ENCODE measurements around the gene GOLGA8T.
"Not testable (repeated sequence)": the region's sequence is repeated elsewhere in the genome, so short reads cannot be mapped to it uniquely, and the experiment has no call there.

Gene GOLGA8T, protein sequence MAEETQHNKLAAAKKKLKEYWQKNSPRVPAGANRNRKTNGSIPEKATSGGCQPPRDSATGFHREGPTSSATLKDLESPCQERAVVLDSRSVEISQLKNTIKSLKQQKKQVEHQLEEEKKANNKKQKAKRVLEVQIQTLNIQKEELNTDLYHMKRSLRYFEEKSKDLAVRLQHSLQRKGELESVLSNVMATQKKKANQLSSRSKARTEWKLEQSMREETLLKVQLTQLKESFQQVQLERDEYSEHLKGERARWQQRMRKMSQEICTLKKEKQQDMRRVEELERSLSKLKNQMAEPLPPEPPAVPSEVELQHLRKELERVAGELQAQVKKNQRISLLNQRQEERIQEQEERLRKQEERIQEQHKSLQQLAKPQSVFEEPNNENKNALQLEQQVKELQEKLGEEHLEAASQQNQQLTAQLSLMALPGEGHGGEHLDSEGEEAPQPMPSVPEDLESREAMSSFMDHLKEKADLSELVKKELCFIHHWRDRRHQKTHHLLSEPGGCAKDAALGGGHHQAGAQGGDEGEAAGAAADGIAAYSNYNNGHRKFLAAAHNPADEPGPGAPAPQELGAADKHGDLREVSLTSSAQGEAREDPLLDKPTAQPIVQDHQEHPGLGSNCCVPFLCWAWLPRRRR

DNA sequence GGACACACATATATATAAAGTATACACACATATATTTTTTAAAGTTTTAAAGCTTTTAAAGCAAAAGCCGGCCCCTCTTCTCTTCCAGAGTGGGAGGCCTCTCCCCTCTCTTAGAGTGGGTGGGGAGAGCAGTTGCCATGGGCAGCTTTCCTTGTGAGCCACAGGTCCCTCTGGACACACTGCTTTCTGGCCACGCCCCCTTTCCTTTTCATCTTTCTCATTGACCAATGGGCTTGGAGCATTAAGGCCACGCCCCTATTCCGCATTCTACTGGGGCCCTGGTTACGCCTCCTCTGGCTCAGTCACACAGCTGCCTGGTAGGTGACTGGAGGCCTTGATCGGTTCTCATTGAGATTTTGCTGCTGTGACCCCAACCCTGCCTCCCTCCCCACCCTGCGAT, at the start of gene GOLGA8T:
Gene GOLGA8T, plus strand, starts transcription at position 301 of the 400 bp plus-strand sequence. Its CDS starts 98 bp downstream, at position 399.
- in situ Hi-C loops (cut with HindIII; ENCODE audit: low pct_ligation_motif_present, low pct_unique_long_range_greater_than_20kb, low sequenced_read_pairs); DNase-seq: not testable (repeated sequence)

- DNase-seq; in situ Hi-C loops (cut with HindIII; ENCODE audit: low pct_ligation_motif_present, low pct_unique_long_range_greater_than_20kb, low sequenced_read_pairs): not testable (repeated sequence)
Measured at GRCh38 chr15:30097827-30098226, 37.0 kb upstream of the GOLGA8T start.

GRCh38 chr15:30102890-30103289, 32.0 kb upstream of the GOLGA8T start:
- DNase-seq; in situ Hi-C loops (cut with HindIII; ENCODE audit: low pct_ligation_motif_present, low pct_unique_long_range_greater_than_20kb, low sequenced_read_pairs): not testable (repeated sequence)

GRCh38 chr15:30103941-30104507, 30.8 kb upstream of the GOLGA8T start:
- DNase-seq; in situ Hi-C loops (cut with HindIII; ENCODE audit: low pct_ligation_motif_present, low pct_unique_long_range_greater_than_20kb, low sequenced_read_pairs): not testable (repeated sequence)

DNA sequence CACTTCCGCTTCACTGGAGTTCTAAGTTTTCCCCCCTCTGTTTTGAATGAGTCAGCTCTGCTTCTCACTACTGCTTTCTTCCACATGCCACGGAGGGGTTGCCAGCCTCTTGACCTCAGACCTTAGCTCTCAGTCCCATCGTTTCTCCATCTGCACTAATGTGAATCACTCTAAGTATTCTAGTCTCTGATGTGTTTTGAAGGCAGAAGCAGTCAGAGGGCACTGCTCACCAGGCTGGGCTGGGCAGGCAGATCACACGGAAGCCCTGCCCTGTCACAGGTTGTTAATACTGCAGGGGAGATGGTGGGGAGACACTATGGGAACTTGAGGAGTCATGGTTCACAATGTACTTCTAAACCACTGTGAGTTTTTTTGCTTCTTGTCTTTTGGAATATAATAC, 24.3 kb upstream of the GOLGA8T start:
- in situ Hi-C loops (cut with HindIII; ENCODE audit: low pct_ligation_motif_present, low pct_unique_long_range_greater_than_20kb, low sequenced_read_pairs): not testable (repeated sequence)

GRCh38 chr15:30130066-30130465, 4.8 kb upstream of the GOLGA8T start:
- in situ Hi-C loops (cut with HindIII; ENCODE audit: low pct_ligation_motif_present, low pct_unique_long_range_greater_than_20kb, low sequenced_read_pairs): not testable (repeated sequence)
- DNase-seq: peak; percentile 2

More for the DNA sequence above, 24.3 kb upstream of the GOLGA8T start:
- not testable (repeated sequence) for DNase-seq

DNA sequence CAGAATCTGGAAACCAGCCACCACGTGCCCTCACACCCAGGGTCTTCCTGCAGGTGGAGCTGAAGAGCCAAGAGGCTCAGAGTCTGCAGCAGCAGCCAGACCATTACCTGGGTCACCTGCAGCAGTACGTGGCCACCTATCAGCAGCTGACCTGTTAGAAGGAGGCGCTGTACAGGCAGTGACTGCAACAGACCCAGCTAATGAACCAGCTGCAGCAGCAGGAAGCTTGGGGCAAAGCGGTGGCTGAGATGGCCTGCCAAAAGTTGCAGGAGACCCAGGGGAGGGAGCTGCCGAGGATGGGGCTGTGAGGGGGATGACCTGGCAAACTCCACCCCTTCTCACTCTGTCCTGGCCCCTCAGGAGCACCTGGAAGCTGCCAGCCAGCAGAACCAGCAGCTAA, 8.4 kb downstream of the GOLGA8T start:
- DNase-seq; in situ Hi-C loops (cut with HindIII; ENCODE audit: low pct_ligation_motif_present, low pct_unique_long_range_greater_than_20kb, low sequenced_read_pairs): not testable (repeated sequence)

DNA sequence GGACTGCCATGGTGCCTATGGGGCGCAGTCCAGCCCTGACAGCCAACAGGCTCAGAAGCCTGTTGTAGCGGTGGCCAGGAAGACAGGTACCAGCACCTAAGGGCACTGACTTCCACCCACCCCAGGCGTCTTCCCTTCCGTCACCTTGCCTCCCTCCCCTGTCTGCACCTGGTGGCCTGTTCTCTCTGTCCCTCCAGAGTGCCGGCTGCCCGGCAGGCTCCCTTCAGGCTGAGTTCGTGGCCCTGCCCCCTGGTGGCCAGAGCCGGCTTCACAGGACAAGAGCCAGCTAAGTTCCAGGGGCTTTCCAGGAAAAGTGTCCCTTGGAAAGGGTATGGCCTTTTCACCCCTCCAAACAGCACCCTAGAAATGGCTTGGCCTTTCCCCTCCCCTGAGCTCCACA, 15.0 kb downstream of the GOLGA8T start:
- in situ Hi-C loops (cut with HindIII; ENCODE audit: low pct_ligation_motif_present, low pct_unique_long_range_greater_than_20kb, low sequenced_read_pairs); DNase-seq: not testable (repeated sequence)

DNA sequence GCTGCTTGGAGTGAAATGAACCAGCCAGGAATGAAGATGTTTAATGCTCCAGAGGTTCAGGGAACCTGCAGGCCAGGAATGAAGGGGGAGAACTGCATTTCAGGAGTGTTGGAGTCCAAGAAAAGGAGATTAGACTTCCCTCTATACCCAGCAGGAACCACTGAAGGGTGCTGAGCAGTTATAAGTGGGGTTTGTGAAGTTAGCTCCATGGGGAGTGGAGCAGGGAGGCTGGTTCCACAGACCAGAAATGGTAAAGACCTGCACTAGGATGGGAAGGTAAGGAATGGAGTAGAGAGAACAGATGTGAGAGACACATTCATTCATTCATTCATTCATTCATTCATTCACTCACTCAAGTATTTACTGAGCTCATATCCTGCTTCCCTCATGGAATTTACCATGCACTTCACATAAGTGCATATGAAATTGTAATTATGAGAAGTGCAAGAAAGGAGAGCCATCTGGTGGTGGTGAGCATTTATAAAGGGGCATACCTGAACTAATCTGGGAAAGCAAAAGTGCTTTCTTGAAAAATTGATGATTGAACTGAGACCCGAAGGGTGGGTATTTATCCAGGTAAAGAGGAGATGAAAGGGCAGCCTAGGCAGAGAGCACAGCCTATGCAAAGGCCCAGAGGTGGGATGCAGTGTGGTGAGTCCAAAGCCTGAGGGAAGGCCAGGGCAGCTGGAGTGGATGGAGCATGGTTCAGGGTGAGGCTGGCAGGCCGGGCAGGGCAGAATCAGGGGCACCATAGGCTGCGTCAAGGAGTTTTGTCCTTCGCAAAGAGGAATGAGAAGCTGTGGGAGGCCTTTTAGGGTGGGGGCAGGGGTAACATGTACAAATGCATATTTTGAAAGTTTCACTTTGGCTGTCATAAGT, 27.9 kb downstream of the GOLGA8T start:
- DNase-seq; in situ Hi-C loops (cut with HindIII; ENCODE audit: low pct_ligation_motif_present, low pct_unique_long_range_greater_than_20kb, low sequenced_read_pairs): not testable (repeated sequence)

- DNase-seq; in situ Hi-C loops (cut with HindIII; ENCODE audit: low pct_ligation_motif_present, low pct_unique_long_range_greater_than_20kb, low sequenced_read_pairs): not testable (repeated sequence)
Measured at GRCh38 chr15:30163759-30164158, 28.9 kb downstream of the GOLGA8T start.

DNA sequence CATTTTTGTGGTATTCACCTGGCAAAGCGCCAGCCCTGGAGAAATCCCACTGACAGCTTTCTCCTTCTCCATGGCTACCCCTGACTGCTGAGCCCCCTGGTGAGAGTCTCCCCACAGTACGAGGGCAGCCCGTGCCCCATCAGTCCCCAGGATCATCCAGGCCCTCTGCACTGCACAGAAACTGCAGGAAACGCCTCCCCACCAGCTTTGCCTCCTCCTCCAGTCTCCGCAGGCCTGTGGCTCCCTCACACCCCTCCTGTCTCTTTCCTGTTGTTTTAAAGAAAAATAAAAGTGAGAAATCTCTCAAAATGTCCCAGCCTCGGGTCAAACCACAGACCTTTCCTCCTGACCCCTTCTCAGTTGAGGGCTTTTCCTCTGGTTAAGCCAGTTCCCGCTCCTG, 29.4 kb downstream of the GOLGA8T start:
- DNase-seq; in situ Hi-C loops (cut with HindIII; ENCODE audit: low pct_ligation_motif_present, low pct_unique_long_range_greater_than_20kb, low sequenced_read_pairs): not testable (repeated sequence)

GRCh38 chr15:30167403-30167802, 32.6 kb downstream of the GOLGA8T start:
- in situ Hi-C loops (cut with HindIII; ENCODE audit: low pct_ligation_motif_present, low pct_unique_long_range_greater_than_20kb, low sequenced_read_pairs); DNase-seq: not testable (repeated sequence)

GRCh38 chr15:30167886-30168285, 33.0 kb downstream of the GOLGA8T start:
- in situ Hi-C loops (cut with HindIII; ENCODE audit: low pct_ligation_motif_present, low pct_unique_long_range_greater_than_20kb, low sequenced_read_pairs); DNase-seq: not testable (repeated sequence)

DNA sequence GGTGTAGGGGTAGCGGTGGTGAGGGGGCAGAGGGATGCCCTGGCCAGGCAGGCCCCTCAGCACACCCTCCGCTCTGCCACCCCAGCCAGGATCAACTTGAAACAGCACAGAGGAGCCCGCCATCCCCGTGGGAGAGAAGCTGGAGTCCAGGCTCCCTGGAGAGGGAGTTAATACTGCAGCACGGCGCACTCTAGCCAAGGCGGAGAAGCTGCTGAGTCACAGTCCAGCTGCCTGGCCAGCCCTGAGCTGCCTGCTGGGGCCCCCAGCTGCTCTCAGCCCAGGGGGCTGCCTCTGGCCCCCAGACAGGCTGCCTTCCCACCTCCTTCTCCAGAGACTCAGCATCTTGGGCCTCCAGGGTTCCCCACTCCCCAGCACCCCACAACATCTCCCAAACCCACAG, 36.6 kb downstream of the GOLGA8T start:
- DNase-seq; in situ Hi-C loops (cut with HindIII; ENCODE audit: low pct_ligation_motif_present, low pct_unique_long_range_greater_than_20kb, low sequenced_read_pairs): not testable (repeated sequence)

- DNase-seq: peak; percentile 1
- in situ Hi-C loops (cut with HindIII; ENCODE audit: low pct_ligation_motif_present, low pct_unique_long_range_greater_than_20kb, low sequenced_read_pairs): not testable (repeated sequence)
Measured at GRCh38 chr15:30173041-30173608, 38.3 kb downstream of the GOLGA8T start.

DNA sequence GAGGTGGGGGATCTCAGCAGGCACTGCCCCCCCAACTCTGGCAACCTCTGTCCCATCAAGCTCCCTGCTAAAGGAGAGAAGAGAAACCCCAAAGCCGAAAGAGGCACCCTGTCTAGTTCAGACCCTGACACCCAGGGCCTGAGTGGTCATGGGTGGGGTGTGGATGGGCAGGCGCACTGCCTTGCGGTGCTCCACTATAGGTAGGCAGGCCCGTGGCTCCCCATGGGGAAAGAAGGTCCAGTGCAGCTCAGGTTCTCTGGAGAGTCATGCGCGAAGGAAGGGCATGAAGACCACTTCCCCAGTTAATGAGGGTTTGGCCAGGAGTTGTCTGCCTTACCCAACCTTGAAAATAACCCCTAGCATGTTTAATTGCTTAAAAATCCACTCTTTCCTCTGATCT, 40.4 kb downstream of the GOLGA8T start:
- in situ Hi-C loops (cut with HindIII; ENCODE audit: low pct_ligation_motif_present, low pct_unique_long_range_greater_than_20kb, low sequenced_read_pairs); DNase-seq: not testable (repeated sequence)

- DNase-seq; in situ Hi-C loops (cut with HindIII; ENCODE audit: low pct_ligation_motif_present, low pct_unique_long_range_greater_than_20kb, low sequenced_read_pairs): not testable (repeated sequence)
Measured at GRCh38 chr15:30176613-30177012, 41.8 kb downstream of the GOLGA8T start.

DNA sequence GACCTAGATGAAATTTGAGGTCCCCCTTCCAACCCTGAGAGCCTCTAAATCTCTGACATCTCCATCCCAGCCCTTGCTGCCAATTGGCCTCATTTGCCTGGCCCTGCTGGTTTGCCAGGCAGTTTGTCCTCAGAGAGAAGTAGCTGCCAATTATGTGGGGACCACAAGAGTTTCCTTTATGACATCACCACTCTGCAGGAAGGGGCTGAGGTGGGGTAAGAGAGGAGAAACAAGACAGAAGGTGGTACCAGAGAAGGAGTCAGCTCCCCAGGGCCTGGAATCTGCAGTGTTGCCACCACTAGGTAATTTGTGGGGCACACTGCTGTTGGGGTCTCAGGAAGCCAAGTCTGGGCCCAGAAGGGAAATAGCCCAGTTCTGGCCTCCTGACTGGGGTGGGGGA, 45.0 kb downstream of the GOLGA8T start:
- in situ Hi-C loops (cut with HindIII; ENCODE audit: low pct_ligation_motif_present, low pct_unique_long_range_greater_than_20kb, low sequenced_read_pairs); DNase-seq: not testable (repeated sequence)
